Activated T-cell treated with anti-CD3 and anti-CD28 coated beads, Interleukin-2, amount 50 U/mL, for 24 hours (primary cell): ENCODE results near the gene FH.

Source experiments
- DNase-seq: peaks from one replicate; pipeline ENCODE4 v3.0.0-alpha.2; 2020
- H3K27ac Mint-ChIP-seq: 2 replicates; pipeline ENCODE4 v1.8.0; 2020; ENCODE audit warnings: mild to moderate bottlenecking, mixed read lengths
- H3K27me3 Mint-ChIP-seq: 2 replicates; pipeline ENCODE4 v1.8.0; 2020; ENCODE audit warnings: mixed read lengths
- H3K36me3 Mint-ChIP-seq: 2 replicates; pipeline ENCODE4 v1.8.0; 2020; ENCODE audit warnings: low read depth, mixed read lengths
- H3K4me1 Mint-ChIP-seq: 2 replicates; pipeline ENCODE4 v1.8.0; 2020; ENCODE audit warnings: low read depth, mixed read lengths
- H3K4me3 Mint-ChIP-seq: 2 replicates; pipeline ENCODE4 v1.8.0; 2020; ENCODE audit warnings: mild to moderate bottlenecking, moderate library complexity, mixed read lengths
- H3K9me3 Mint-ChIP-seq: 2 replicates; pipeline ENCODE4 v1.8.0; 2020; ENCODE audit warnings: mixed read lengths

The FH gene

GRCh38 chr1:241533326-241534115, 14.0 kb upstream of the FH start:
- H3K4me3 Mint-ChIP-seq: no peak overlapping the region
- peaks cover 4% of the 10 kb centered on the region for H3K27me3 Mint-ChIP-seq
- no peak overlapping the region for H3K27ac Mint-ChIP-seq
- H3K4me1 Mint-ChIP-seq: peaks cover 20% of the 10 kb centered on the region
- peaks cover 2% of the 10 kb centered on the region for H3K9me3 Mint-ChIP-seq
- no peaks in the 10 kb centered on the region for H3K36me3 Mint-ChIP-seq
- DNase-seq: no peak

- Mint-ChIP-seq H3K4me1 (peaks cover 20% of the 10 kb centered on the region), H3K36me3 (no peaks in the 10 kb centered on the region), H3K27me3 (peaks cover 4% of the 10 kb centered on the region), H3K4me3 (no peak overlapping the region), H3K27ac (no peak overlapping the region), H3K9me3 (peaks cover 2% of the 10 kb centered on the region)
- DNase-seq: no peak
Observed at GRCh38 chr1:241532864-241533263, 13.3 kb upstream of the FH start.

GRCh38 chr1:241532162-241532531, 12.6 kb upstream of the FH start, which contains the start of gene KMO:
Gene KMO (plus strand): TSS chr1:241532378. CDS start chr1:241532445, 67 bp downstream.
- Mint-ChIP-seq H3K4me3 (peak within 1 kb of the TSS; percentile 79), H3K4me1 (peaks cover 20% of the 10 kb centered on the region), H3K27me3 (peaks cover 4% of the 10 kb centered on the region), H3K27ac (peak within 1 kb of the TSS; percentile 89), H3K9me3 (no peaks in the 10 kb centered on the region), H3K36me3 (no peaks in the 10 kb centered on the region)
- no peak for DNase-seq

- no peaks in the 10 kb centered on the region for H3K36me3 Mint-ChIP-seq
- H3K9me3 Mint-ChIP-seq: no peaks in the 10 kb centered on the region
- DNase-seq: no peak
Observed at GRCh38 chr1:241531195-241532161, 11.9 kb upstream of the FH start.

GRCh38 chr1:241527146-241527545, 7.6 kb upstream of the FH start:
- no peaks in the 10 kb centered on the region for H3K36me3 Mint-ChIP-seq
- H3K27me3 Mint-ChIP-seq: peaks cover 27% of the 10 kb centered on the region
- peaks cover 12% of the 10 kb centered on the region for H3K4me1 Mint-ChIP-seq
- H3K27ac Mint-ChIP-seq: no peak overlapping the region
- no peak overlapping the region for H3K4me3 Mint-ChIP-seq
- no peaks in the 10 kb centered on the region for H3K9me3 Mint-ChIP-seq
- no peak for DNase-seq

More at GRCh38 chr1:241531195-241532161, 11.9 kb upstream of the FH start:
- Mint-ChIP-seq H3K27me3 (peaks cover 4% of the 10 kb centered on the region), H3K27ac (peak overlapping the region; percentile 89), H3K4me3 (peak overlapping the region; percentile 79), H3K4me1 (peaks cover 20% of the 10 kb centered on the region)

- Mint-ChIP-seq H3K9me3 (no peaks in the 10 kb centered on the region), H3K4me3 (no peak overlapping the region), H3K27ac (no peak overlapping the region), H3K4me1 (peaks cover 2% of the 10 kb centered on the region), H3K27me3 (peaks cover 33% of the 10 kb centered on the region), H3K36me3 (no peaks in the 10 kb centered on the region)
- no peak for DNase-seq
Observed at GRCh38 chr1:241525026-241525425, 5.5 kb upstream of the FH start.

- no peak for DNase-seq
- Mint-ChIP-seq H3K27ac (no peak overlapping the region), H3K27me3 (peaks cover 33% of the 10 kb centered on the region), H3K36me3 (peaks cover 16% of the 10 kb centered on the region), H3K9me3 (no peaks in the 10 kb centered on the region), H3K4me1 (peaks cover 16% of the 10 kb centered on the region), H3K4me3 (no peak overlapping the region)
Observed at GRCh38 chr1:241521718-241522117, 2.2 kb upstream of the FH start.

GRCh38 chr1:241520080-241520465, 518 bp upstream of the FH start:
- H3K36me3 Mint-ChIP-seq: peaks cover 30% of the 10 kb centered on the region
- H3K27ac Mint-ChIP-seq: no peak overlapping the region
- H3K4me1 Mint-ChIP-seq: peaks cover 21% of the 10 kb centered on the region
- no peak overlapping the region for H3K4me3 Mint-ChIP-seq
- DNase-seq: no peak
- H3K9me3 Mint-ChIP-seq: no peaks in the 10 kb centered on the region
- H3K27me3 Mint-ChIP-seq: peaks cover 28% of the 10 kb centered on the region

- H3K27me3 Mint-ChIP-seq: peaks cover 21% of the 10 kb centered on the region
- no peaks in the 10 kb centered on the region for H3K9me3 Mint-ChIP-seq
- H3K27ac Mint-ChIP-seq: peak overlapping the region; percentile 88
- no peak overlapping the region for H3K4me3 Mint-ChIP-seq
- DNase-seq: no peak
- H3K4me1 Mint-ChIP-seq: peaks cover 27% of the 10 kb centered on the region
- H3K36me3 Mint-ChIP-seq: peaks cover 42% of the 10 kb centered on the region
Observed at GRCh38 chr1:241518476-241519307, 863 bp downstream of the FH start.

GRCh38 chr1:241513378-241513777, 6.2 kb downstream of the FH start:
- Mint-ChIP-seq H3K27ac (no peak overlapping the region), H3K27me3 (no peaks in the 10 kb centered on the region), H3K4me3 (no peak overlapping the region), H3K9me3 (no peaks in the 10 kb centered on the region), H3K36me3 (peaks cover 77% of the 10 kb centered on the region), H3K4me1 (peaks cover 21% of the 10 kb centered on the region)
- no peak for DNase-seq

GRCh38 chr1:241507189-241507863, 12.2 kb downstream of the FH start:
- Mint-ChIP-seq H3K4me3 (no peak overlapping the region), H3K27me3 (no peaks in the 10 kb centered on the region), H3K9me3 (no peaks in the 10 kb centered on the region), H3K27ac (no peak overlapping the region), H3K36me3 (peaks cover 90% of the 10 kb centered on the region), H3K4me1 (peaks cover 17% of the 10 kb centered on the region)
- DNase-seq: no peak

- H3K4me3 Mint-ChIP-seq: no peak overlapping the region
- no peak overlapping the region for H3K27ac Mint-ChIP-seq
- no peak for DNase-seq
- no peaks in the 10 kb centered on the region for H3K27me3 Mint-ChIP-seq
- H3K9me3 Mint-ChIP-seq: no peaks in the 10 kb centered on the region
- peaks cover 92% of the 10 kb centered on the region for H3K36me3 Mint-ChIP-seq
- H3K4me1 Mint-ChIP-seq: peaks cover 17% of the 10 kb centered on the region
Observed at GRCh38 chr1:241503444-241503843, 16.1 kb downstream of the FH start.

- Mint-ChIP-seq H3K9me3 (no peaks in the 10 kb centered on the region), H3K4me3 (no peak overlapping the region), H3K36me3 (peaks cover 90% of the 10 kb centered on the region), H3K27me3 (no peaks in the 10 kb centered on the region), H3K4me1 (peaks cover 8% of the 10 kb centered on the region), H3K27ac (no peak overlapping the region)
- no peak for DNase-seq
Observed at GRCh38 chr1:241499910-241500309, 19.6 kb downstream of the FH start.

- H3K4me3 Mint-ChIP-seq: no peak overlapping the region
- no peaks in the 10 kb centered on the region for H3K9me3 Mint-ChIP-seq
- no peak overlapping the region for H3K27ac Mint-ChIP-seq
- no peak for DNase-seq
- H3K27me3 Mint-ChIP-seq: no peaks in the 10 kb centered on the region
- peaks cover 74% of the 10 kb centered on the region for H3K36me3 Mint-ChIP-seq
- H3K4me1 Mint-ChIP-seq: no peaks in the 10 kb centered on the region
Observed at GRCh38 chr1:241495741-241496140, 23.8 kb downstream of the FH start.
